GM18507 (cell line): ENCODE data around the gene GNAQ.
"Not testable (repeated sequence)": the region's sequence is repeated elsewhere in the genome, so short reads cannot be mapped to it uniquely, and the experiment has no call there.

Source experiments
- DNase-seq: peaks from one replicate; pipeline ENCODE4 v3.0.0; 2011; ENCODE audit warnings: low read depth; ENCODE audit not compliant: insufficient read length; ENCODE audit errors: extremely low spot score
- FAIRE-seq: peaks from 2 replicates; lab custom pipeline; 2011; peaks lifted over from hg19 to GRCh38; lab: Jason Lieb, UNC

Gene GNAQ

DNA sequence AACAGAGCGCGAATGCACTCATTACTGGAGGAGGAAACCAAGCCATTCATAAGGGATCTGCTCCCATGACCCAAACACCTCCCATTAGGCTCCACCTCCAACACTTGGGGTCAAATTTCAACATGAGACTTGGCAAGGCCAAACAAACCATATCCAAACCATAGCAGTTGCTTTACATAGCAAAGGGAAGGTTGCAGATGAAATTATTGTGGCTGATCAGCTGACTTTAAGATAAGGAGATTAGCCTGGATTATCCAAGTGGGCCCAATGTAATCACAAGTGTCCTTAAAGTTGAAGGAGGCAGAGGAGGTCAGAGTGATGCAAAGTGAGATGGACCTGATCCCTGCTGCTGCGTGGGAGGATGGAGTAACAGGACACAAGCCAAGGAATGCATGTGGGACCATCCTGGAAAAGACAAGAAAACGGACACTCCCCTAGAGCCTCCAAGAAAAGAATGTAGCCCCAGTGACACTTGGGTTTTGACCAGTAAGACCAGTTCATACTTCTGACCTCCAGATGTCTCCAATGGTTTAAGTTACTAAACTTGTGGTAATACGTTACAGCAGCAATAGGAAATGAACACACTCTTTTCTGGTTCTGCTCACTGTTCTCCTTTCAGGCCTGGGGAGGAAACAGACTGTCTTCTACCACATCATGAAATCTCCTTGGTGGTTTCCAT is 167.3 kb downstream of the GNAQ start:
- FAIRE-seq (no peak), DNase-seq (no peak)

GRCh38 chr9:77863638-77864037 is 168.0 kb downstream of the GNAQ start:
- not testable (repeated sequence) for FAIRE-seq, DNase-seq

DNA sequence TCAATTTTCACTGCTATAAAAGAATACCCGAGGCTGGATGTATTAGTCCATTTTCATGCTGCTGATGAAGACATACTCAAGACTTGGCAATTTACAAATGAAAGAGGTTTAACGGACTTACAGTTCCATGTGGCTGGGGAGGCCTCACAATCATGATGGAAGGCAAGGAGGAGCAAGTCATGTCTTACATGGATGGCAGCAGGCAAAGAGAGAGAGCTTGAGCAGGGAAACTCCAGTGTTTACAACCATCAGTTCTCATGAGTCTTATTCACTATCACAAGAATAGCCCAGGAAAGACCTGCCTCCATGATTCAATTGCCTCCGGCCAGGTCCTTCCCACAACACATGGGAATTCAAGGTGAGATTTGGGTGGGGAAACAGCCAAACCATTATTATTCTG is 170.7 kb downstream of the GNAQ start:
- FAIRE-seq, DNase-seq: not testable (repeated sequence)

DNA sequence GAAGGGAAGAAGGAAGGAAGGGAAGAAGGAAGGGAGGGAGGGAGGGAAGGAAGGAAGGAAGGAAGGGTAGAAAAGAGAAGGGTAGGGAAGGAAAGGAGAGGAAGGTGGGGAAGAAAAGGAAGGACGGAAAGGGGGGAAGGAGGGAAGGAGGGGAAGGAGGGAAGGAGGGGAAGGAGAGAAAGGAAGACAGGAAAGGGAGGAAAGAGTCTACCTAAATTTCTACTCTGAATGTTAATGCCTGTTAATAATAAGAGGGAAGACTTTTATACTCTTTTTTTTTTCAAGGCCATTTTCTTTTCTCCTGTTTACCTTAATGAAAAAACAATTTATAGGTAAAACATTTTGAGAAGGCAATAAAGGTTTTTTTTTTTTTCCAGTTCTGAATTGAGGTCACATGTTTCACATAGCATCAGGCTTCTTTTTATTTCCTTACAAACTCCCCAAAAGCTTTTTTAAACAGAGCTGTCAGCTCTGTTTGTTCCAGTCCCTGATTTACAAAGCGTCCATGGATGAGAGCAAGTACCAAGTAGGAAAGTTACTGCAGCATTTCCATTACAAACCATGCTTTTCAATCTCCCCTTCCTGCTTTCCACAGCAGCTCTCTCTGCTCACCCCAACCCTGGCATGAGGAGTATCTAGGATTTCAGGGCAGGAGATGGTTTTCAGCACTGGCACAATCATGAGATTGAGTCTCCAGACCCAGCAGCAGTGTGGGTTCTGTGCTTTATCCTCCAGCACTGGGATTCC is 173.9 kb downstream of the GNAQ start:
- DNase-seq (no peak), FAIRE-seq (no peak)

DNA sequence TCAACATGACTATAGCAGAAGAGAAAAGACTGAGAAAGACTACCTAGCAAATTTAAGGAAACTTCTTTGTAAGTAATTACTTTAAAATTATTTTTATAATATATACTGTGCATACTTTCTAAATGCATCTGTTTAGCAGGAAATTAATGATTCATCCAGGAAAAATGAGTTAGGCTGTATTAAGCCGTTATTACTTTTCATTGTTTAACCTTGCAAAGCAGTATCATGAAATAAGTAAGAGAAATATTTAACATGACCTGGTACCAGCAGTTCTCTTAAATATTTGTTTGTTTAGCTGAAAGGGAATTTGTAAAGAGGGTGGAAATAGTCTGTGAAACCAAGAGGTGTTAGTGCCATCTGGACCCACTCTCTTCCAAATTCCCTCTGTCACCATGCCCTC is 175.0 kb downstream of the GNAQ start:
- FAIRE-seq: no peak
- no peak for DNase-seq

DNA sequence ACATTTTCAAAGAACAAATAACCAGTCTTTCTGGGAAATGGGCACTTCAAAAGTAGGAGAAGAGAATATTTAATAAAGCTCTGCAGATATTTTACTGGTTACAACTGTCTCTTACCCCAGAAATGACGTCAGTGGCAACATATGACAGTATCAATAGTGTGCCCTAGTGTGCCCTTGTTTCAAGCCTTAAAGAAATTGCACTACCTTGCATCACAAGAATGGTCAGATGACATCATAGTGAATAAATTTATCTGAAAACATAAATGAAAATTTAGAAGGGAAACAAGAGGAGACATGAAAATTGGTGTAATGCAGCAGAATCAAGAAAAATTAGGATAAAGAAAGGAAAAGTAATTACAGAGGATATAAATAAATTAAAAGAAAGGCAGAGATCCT is 176.7 kb downstream of the GNAQ start:
- no peak for FAIRE-seq
- no peak for DNase-seq

DNA sequence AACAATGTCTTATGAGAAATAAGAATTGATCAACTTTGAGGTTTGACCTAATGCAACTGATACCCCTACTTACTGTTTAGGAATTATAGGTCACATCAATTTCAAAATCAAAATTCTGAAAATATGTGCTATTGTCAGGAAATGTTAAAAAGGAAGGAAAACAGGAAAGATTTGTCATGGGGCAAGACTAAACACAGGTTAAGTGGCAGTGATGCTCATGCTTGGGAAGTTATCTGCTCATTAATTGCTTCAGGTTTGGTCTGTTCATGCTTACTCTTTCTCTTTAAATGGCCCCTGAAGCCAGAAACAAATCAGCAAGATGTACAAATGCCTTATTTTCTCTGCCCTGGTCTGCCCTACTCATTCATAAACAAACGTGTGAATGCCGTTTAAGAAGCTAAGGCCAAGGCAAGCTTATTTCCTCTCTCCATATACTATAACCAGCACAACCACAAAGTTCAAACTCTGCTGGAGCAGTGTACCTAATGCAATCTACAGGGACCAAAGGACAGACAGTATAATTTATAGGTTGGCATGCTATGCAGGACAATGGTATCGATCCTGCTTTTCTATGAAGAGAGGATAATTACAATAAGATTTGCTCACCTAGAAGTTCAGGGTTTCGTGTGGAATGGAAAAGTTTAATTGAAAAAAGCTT is 177.2 kb downstream of the GNAQ start:
- FAIRE-seq: no peak
- no peak for DNase-seq

DNA sequence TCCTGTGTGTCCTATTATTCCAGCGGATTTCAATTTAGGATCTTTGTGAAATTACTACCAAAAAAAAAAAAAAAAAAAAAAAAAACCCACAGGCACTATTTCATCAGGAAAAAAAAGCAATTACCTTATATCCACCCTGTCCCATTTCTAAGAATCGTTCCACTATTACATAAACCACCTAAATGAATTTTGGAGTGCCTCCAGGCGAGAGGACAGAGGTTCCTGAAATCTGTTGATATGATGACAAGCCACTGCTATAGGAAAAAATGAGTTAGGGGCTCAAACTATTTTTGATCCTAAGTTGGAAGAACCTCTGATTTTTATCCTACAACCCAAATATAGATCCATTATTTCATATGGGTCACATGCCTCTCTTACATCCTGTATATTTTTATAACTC is 177.9 kb downstream of the GNAQ start:
- FAIRE-seq (no peak), DNase-seq (no peak)

DNA sequence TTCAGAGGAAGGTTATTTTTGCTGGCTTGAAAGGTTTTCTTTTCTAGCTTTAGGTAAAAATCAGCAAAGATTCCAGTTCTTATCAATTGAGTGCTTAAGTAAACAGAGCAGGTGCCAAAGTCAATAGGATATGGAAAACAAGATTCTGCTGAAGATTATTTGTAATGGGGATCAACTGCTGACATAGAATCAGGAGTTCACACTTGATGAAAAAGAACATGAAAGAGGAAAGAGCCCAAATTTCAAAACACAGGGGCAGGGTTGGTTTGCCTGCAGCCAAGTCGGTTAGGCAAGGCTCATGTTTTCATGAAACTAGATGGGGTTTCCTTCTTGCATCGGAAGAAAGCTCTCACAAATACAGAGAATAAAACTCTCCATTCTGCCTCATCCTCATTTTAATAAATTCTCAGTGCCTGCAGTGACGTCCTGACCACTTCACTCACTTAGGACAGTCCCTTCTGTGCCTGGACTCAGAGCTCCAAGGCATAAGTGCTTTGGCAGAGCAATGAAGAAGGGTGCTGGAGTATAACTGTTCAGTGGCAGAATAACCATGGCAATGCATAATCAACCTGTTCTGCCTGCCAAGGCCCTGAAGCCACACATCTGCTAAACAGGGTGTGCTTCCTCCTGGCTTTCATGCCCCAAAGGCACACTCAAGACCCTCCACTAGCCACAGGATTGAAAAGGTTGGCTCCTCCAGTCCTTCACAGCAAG is 179.6 kb downstream of the GNAQ start:
- no peak for FAIRE-seq
- no peak for DNase-seq

- DNase-seq (no peak), FAIRE-seq (no peak)
Measured at GRCh38 chr9:77848897-77849296, 182.7 kb downstream of the GNAQ start.

DNA sequence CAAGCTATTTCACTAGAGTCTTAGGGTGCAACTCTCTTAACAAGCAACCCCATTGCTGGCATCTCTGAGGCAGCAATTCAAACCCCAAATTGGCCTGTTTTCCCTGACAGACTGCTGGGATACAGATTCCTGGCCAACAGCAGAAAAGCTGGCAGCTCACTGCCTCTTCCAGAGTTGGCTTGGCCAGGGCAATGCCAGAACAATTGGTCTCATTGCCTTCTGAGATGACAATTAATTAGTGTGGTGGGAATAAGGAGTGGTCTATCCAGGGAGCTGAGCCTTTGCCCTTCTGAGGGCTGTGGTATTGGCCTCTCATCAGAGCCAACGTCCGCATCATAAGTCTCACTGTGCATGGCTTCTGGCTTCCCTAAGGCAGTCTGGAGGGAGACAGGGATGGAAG is 183.2 kb downstream of the GNAQ start:
- DNase-seq: no peak
- no peak for FAIRE-seq

GRCh38 chr9:77847626-77848025 is 184.0 kb downstream of the GNAQ start:
- FAIRE-seq: no peak
- DNase-seq: no peak

GRCh38 chr9:77847059-77847499 is 184.5 kb downstream of the GNAQ start:
- no peak for DNase-seq

GRCh38 chr9:77844415-77844814 is 187.2 kb downstream of the GNAQ start:
- no peak for DNase-seq
- FAIRE-seq: no peak

More at GRCh38 chr9:77847059-77847499, 184.5 kb downstream of the GNAQ start:
- FAIRE-seq: no peak

DNA sequence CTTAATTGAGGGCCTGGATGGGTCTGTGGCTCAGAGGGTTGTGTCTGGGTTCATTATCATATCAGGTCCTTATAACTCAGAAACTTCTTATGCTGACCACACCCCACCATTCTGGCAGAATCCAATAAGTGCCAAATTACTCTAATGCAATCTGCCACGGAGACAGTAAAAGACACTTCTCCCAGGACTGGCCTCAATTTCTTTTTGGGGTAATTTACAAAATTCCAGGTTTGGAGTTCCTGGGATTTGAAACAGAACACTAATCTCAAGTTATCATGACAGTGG is 187.8 kb downstream of the GNAQ start:
- DNase-seq (no peak), FAIRE-seq (no peak)

GRCh38 chr9:77843076-77843870 is 188.3 kb downstream of the GNAQ start:
- FAIRE-seq (no peak), DNase-seq (no peak)

DNA sequence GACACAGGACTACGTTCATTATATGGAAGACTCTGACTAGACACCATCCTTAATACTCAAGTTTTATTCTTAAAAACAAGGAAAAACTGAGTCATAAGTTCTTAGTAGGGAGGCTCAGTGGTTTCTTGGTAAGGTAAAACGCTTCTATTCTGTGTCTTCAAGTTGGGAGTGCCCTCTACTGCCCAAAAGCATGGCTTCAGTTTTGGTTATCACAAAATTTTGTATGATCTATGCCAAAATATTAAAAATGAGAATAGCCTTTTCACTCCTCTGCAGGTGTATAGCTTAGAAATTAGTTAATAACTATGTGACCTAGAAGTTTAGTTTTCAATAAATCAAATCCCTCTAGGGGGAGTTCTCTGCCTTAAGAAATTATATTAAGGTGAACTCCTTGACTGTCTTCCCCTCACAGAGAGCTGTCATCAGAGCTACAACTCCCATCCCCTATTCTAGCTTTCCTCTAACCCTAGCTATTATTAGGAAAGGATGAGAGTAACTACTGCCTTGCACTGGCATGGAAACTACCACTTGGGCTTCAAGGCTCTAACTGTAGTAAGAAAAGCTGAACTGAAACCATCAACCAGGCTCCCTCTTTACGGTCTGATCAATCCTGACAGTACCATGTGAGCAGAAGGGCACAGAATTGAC is 189.7 kb downstream of the GNAQ start:
- DNase-seq: no peak
- FAIRE-seq: no peak

GRCh38 chr9:77839459-77840140 is 192.0 kb downstream of the GNAQ start:
- DNase-seq (no peak), FAIRE-seq (no peak)
